ENCODE measurements around the gene RRAGC.
"Not testable (repeated sequence)": the region's sequence is repeated elsewhere in the genome, so short reads cannot be mapped to it uniquely, and the experiment has no call there.

Gene RRAGC

GRCh38 chr1:38817267-38818174, 42.1 kb downstream of the RRAGC start:
- DNase-seq (ENCODE audit: low read depth in 1 of 2, low spot score in 1 of 2) = no peak

- peak in 1 of 2 donors; percentile 2 for DNase-seq (ENCODE audit: low read depth in 1 of 2, low spot score in 1 of 2)
Measured at GRCh38 chr1:38815903-38816627, 43.5 kb downstream of the RRAGC start.

- no peak for DNase-seq (ENCODE audit: low read depth in 1 of 2, low spot score in 1 of 2)
Measured at GRCh38 chr1:38814984-38815464, 44.5 kb downstream of the RRAGC start.

- no peak for DNase-seq (ENCODE audit: low read depth in 1 of 2, low spot score in 1 of 2)
Measured at GRCh38 chr1:38814444-38814983, 45.1 kb downstream of the RRAGC start.

- DNase-seq (ENCODE audit: low read depth in 1 of 2, low spot score in 1 of 2) = no peak
Measured at GRCh38 chr1:38812981-38813380, 46.6 kb downstream of the RRAGC start.

- DNase-seq (ENCODE audit: low read depth in 1 of 2, low spot score in 1 of 2) = not testable (repeated sequence)
Measured at GRCh38 chr1:38811466-38811865, 48.1 kb downstream of the RRAGC start.

GRCh38 chr1:38806090-38806489, 53.5 kb downstream of the RRAGC start:
- DNase-seq (ENCODE audit: low read depth in 1 of 2, low spot score in 1 of 2) = no peak

- no peak for DNase-seq (ENCODE audit: low read depth in 1 of 2, low spot score in 1 of 2)
Measured at GRCh38 chr1:38805036-38805435, 54.5 kb downstream of the RRAGC start.

- DNase-seq (ENCODE audit: low read depth in 1 of 2, low spot score in 1 of 2) = no peak
Measured at GRCh38 chr1:38804062-38804886, 55.3 kb downstream of the RRAGC start.

GRCh38 chr1:38803647-38804046, 55.9 kb downstream of the RRAGC start:
- no peak for DNase-seq (ENCODE audit: low read depth in 1 of 2, low spot score in 1 of 2)

GRCh38 chr1:38800720-38801671, 58.6 kb downstream of the RRAGC start:
- no peak for DNase-seq (ENCODE audit: low read depth in 1 of 2, low spot score in 1 of 2)

- DNase-seq (ENCODE audit: low read depth in 1 of 2, low spot score in 1 of 2) = no peak
Measured at GRCh38 chr1:38793299-38793698, 66.3 kb downstream of the RRAGC start.

GRCh38 chr1:38791892-38792291, 67.7 kb downstream of the RRAGC start:
- no peak for DNase-seq (ENCODE audit: low read depth in 1 of 2, low spot score in 1 of 2)

- DNase-seq (ENCODE audit: low read depth in 1 of 2, low spot score in 1 of 2) = no peak
Measured at GRCh38 chr1:38791164-38791515, 68.4 kb downstream of the RRAGC start.

GRCh38 chr1:38790422-38791163, 69.0 kb downstream of the RRAGC start:
- DNase-seq (ENCODE audit: low read depth in 1 of 2, low spot score in 1 of 2) = no peak

GRCh38 chr1:38789498-38790169, 69.9 kb downstream of the RRAGC start:
- no peak for DNase-seq (ENCODE audit: low read depth in 1 of 2, low spot score in 1 of 2)

- no peak for DNase-seq (ENCODE audit: low read depth in 1 of 2, low spot score in 1 of 2)
Measured at GRCh38 chr1:38788341-38789336, 70.9 kb downstream of the RRAGC start.

All from activated CD4-positive, alpha-beta T cell treated with anti-CD3 and anti-CD28 coated beads, Interleukin-2, amount 50 U/mL, for 24 hours (primary cell).